HEK293 (cell line): ENCODE results near the gene SP9.
A peak's percentile ranks its signal among the peaks of the same experiment; 100 is the strongest.

Source experiments
- CTCF ChIA-PET: fragments of 350-600 bp; formaldehyde crosslinking; extraction: SDS; loops from one replicate; lab custom pipeline; 2021; ENCODE audit warnings: antibody characterized with exemption; lab: Yijun Ruan, JAX
- POLR2A ChIA-PET: fragments of 300-600 bp; formaldehyde crosslinking; extraction: SDS; loops from one replicate; lab custom pipeline; 2020; ENCODE audit warnings: antibody characterized with exemption, inconsistent platforms; lab: Yijun Ruan, JAX
- H3K27ac ChIP-seq: fragments of 200-500 bp; sonication (Bioruptor generic); 2 replicates; pipeline ENCODE4 v1.5.1; 2014; ENCODE audit warnings: low read depth, low read length, control low read depth, inconsistent platforms; ENCODE audit errors: extremely low read depth
- H3K36me3 ChIP-seq, 2 experiments: fragments of 200-500 bp in 1 of 2; sonication (Bioruptor generic) in 1 of 2; 1 replicate in 1 of 2; 2 replicates in 1 of 2; pipeline ENCODE4 v1.5.1; 2014 to 2017; ENCODE audit warnings: inconsistent platforms in 2 of 2, low read length in 2 of 2; ENCODE audit not compliant: control insufficient read depth in 2 of 2, insufficient read depth in 1 of 2
- H3K4me1 ChIP-seq: fragments of 200-500 bp; sonication (Bioruptor generic); 2 replicates; pipeline ENCODE4 v1.5.1; 2014; ENCODE audit warnings: mild to moderate bottlenecking, low read length, inconsistent platforms; ENCODE audit not compliant: control insufficient read depth, insufficient read depth
- H3K4me3 ChIP-seq: 2 replicates; pipeline ENCODE4 v1.5.1; 2011; ENCODE audit warnings: low read depth, mild to moderate bottlenecking, control low read depth, low read length, moderate library complexity
- H3K9me3 ChIP-seq: fragments of 200-500 bp; sonication (Bioruptor generic); 2 replicates; pipeline ENCODE4 v1.5.1; 2014; ENCODE audit warnings: low read depth, low read length, inconsistent platforms; ENCODE audit not compliant: control insufficient read depth, insufficient read depth
- ATF2 ChIP-seq: fragments of 450-650 bp; formaldehyde crosslinking; IDR thresholded peaks from 2 replicates; pipeline ENCODE4 v1.5.1; 2016; ENCODE audit warnings: missing biosample characterization, missing genetic modification characterization, low read depth
- GFI1B ChIP-seq: fragments of 450-650 bp; formaldehyde crosslinking; IDR thresholded peaks from 2 replicates; pipeline ENCODE4 v1.5.1; 2016; ENCODE audit warnings: missing biosample characterization, missing genetic modification characterization
- GLI2 ChIP-seq: fragments of 450-650 bp; formaldehyde crosslinking; IDR thresholded peaks from 2 replicates; pipeline ENCODE4; 2017; ENCODE audit warnings: missing biosample characterization, missing genetic modification characterization, low read depth, borderline replicate concordance
- GLIS2 ChIP-seq: fragments of 450-650 bp; formaldehyde crosslinking; IDR thresholded peaks from 2 replicates; pipeline ENCODE4 v1.5.1; 2016; ENCODE audit warnings: missing biosample characterization, missing genetic modification characterization
- KLF10 ChIP-seq: fragments of 450-650 bp; IDR thresholded peaks from 2 replicates; pipeline ENCODE4 v1.5.1; 2018; ENCODE audit warnings: missing biosample characterization, mild to moderate bottlenecking, missing genetic modification characterization
- KLF8 ChIP-seq: fragments of 450-650 bp; formaldehyde crosslinking; IDR thresholded peaks from 2 replicates; pipeline ENCODE4 v1.5.1; 2016; ENCODE audit warnings: missing biosample characterization, missing genetic modification characterization
- KLF9 ChIP-seq: fragments of 450-650 bp; formaldehyde crosslinking; IDR thresholded peaks from 2 replicates; pipeline ENCODE4 v1.5.1; 2016; ENCODE audit warnings: missing biosample characterization, missing genetic modification characterization, low read depth
- OSR2 ChIP-seq: fragments of 450-650 bp; formaldehyde crosslinking; IDR thresholded peaks from 2 replicates; pipeline ENCODE4 v1.5.1; 2016; ENCODE audit warnings: missing biosample characterization, missing genetic modification characterization
- OVOL3 ChIP-seq: fragments of 450-650 bp; formaldehyde crosslinking; IDR thresholded peaks from 2 replicates; pipeline ENCODE4 v1.5.1; 2016; ENCODE audit warnings: missing biosample characterization, missing genetic modification characterization
- SCRT2 ChIP-seq: fragments of 450-650 bp; formaldehyde crosslinking; IDR thresholded peaks from 2 replicates; pipeline ENCODE4 v1.5.1; 2016; ENCODE audit warnings: missing biosample characterization, missing genetic modification characterization
- SP2 ChIP-seq: fragments of 450-650 bp; formaldehyde crosslinking; IDR thresholded peaks from 2 replicates; pipeline ENCODE4 v1.5.1; 2016; ENCODE audit warnings: missing biosample characterization, missing genetic modification characterization
- ZBTB26 ChIP-seq: fragments of 450-650 bp; formaldehyde crosslinking; optimal IDR thresholded peaks from 2 replicates; pipeline ENCODE3; 2016; ENCODE audit warnings: missing biosample characterization, mild to moderate bottlenecking, missing genetic modification characterization
- ZBTB44 ChIP-seq: fragments of 450-650 bp; IDR thresholded peaks from 2 replicates; pipeline ENCODE4 v1.5.1; 2018; ENCODE audit warnings: missing biosample characterization, mild to moderate bottlenecking, missing genetic modification characterization
- ZNF132 ChIP-seq: fragments of 450-650 bp; formaldehyde crosslinking; IDR thresholded peaks from 2 replicates; pipeline ENCODE4 v1.5.1; 2017; ENCODE audit warnings: missing biosample characterization, missing genetic modification characterization, borderline replicate concordance
- ZNF211 ChIP-seq: fragments of 450-650 bp; formaldehyde crosslinking; IDR thresholded peaks from 2 replicates; pipeline ENCODE4 v1.5.1; 2016; ENCODE audit warnings: low read depth, missing biosample characterization, missing genetic modification characterization
- ZNF223 ChIP-seq: fragments of 450-650 bp; formaldehyde crosslinking; IDR thresholded peaks from 2 replicates; pipeline ENCODE4 v1.5.1; 2016; ENCODE audit warnings: missing biosample characterization, missing genetic modification characterization
- ZNF37A ChIP-seq: fragments of 450-650 bp; IDR thresholded peaks from 2 replicates; pipeline ENCODE4 v1.5.1; 2018; ENCODE audit warnings: missing biosample characterization, missing genetic modification characterization
- ZNF530 ChIP-seq: fragments of 450-650 bp; formaldehyde crosslinking; IDR thresholded peaks from 2 replicates; pipeline ENCODE4 v1.5.1; 2016; ENCODE audit warnings: low read depth, missing biosample characterization, missing genetic modification characterization
- ZNF560 ChIP-seq: fragments of 450-650 bp; formaldehyde crosslinking; IDR thresholded peaks from 2 replicates; pipeline ENCODE4 v1.5.1; 2017; ENCODE audit warnings: missing biosample characterization, missing genetic modification characterization, borderline replicate concordance
- ZNF623 ChIP-seq: fragments of 450-650 bp; formaldehyde crosslinking; IDR thresholded peaks from 2 replicates; pipeline ENCODE4 v1.5.1; 2016; ENCODE audit warnings: missing biosample characterization, missing genetic modification characterization
- ZNF658 ChIP-seq: fragments of 450-650 bp; formaldehyde crosslinking; IDR thresholded peaks from 2 replicates; pipeline ENCODE4; 2016; ENCODE audit warnings: missing biosample characterization, missing genetic modification characterization
- ZNF660 ChIP-seq: fragments of 450-650 bp; IDR thresholded peaks from 2 replicates; pipeline ENCODE4 v1.5.1; 2018; ENCODE audit warnings: missing biosample characterization, mild to moderate bottlenecking, missing genetic modification characterization
- ZNF677 ChIP-seq: fragments of 450-650 bp; IDR thresholded peaks from 2 replicates; pipeline ENCODE4 v1.5.0; 2018; ENCODE audit warnings: missing biosample characterization, mild to moderate bottlenecking, missing genetic modification characterization, moderate library complexity
- ZNF707 ChIP-seq: fragments of 450-650 bp; formaldehyde crosslinking; IDR thresholded peaks from 2 replicates; pipeline ENCODE4 v1.5.1; 2016; ENCODE audit warnings: missing biosample characterization, missing genetic modification characterization
- ZSCAN23 ChIP-seq: fragments of 450-650 bp; formaldehyde crosslinking; IDR thresholded peaks from 2 replicates; pipeline ENCODE4 v1.5.1; 2016; ENCODE audit warnings: missing biosample characterization, missing genetic modification characterization
- TF ChIP-seq, protein P1 (sequence below): fragments of 450-650 bp; formaldehyde crosslinking; IDR thresholded peaks from 2 replicates; pipeline ENCODE4 v1.5.1; 2017; ENCODE audit warnings: missing biosample characterization, missing genetic modification characterization
- TF ChIP-seq, protein P2 (sequence below): fragments of 450-650 bp; formaldehyde crosslinking; IDR thresholded peaks from 2 replicates; pipeline ENCODE4 v1.5.1; 2016; ENCODE audit warnings: missing biosample characterization, missing genetic modification characterization

SP9 gene

GRCh38 chr2:174312581-174313234, 22.0 kb upstream of the SP9 start:
- H3K4me3 ChIP-seq = no peak overlapping the region
- POLR2A ChIA-PET = interaction anchor here (0.6 kb wide), 1 partner anchor 53 kb away, joined by 4 read pairs; no protein-coding TSS in a partner anchor
- H3K36me3 ChIP-seq = no peaks in the 10 kb centered on the region
- CTCF ChIA-PET = no interaction called here
- no peak overlapping the region for H3K27ac ChIP-seq
- H3K9me3 ChIP-seq = no peaks in the 10 kb centered on the region
- TF ChIP-seq ZSCAN23 = no peak
- peak; percentile 29; the same call in 1 of the 2 replicates for TF ChIP-seq SCRT2 (tag by site-specific recombination)
- TF ChIP-seq ZBTB44 (tag by site-specific recombination) = 0 out of 2 replicates have a peak, but pooled peaks have one; percentile 35
- TF ChIP-seq ZNF660 (tag by site-specific recombination) = 0 out of 2 replicates have a peak, but pooled peaks have one; percentile 33
- TF ChIP-seq GLI2 (tag by site-specific recombination) = 0 out of 2 replicates have a peak, but pooled peaks have one; percentile 10
- TF ChIP-seq ATF2 (tag by site-specific recombination) = peak; percentile 85
- TF ChIP-seq, protein P1, sequence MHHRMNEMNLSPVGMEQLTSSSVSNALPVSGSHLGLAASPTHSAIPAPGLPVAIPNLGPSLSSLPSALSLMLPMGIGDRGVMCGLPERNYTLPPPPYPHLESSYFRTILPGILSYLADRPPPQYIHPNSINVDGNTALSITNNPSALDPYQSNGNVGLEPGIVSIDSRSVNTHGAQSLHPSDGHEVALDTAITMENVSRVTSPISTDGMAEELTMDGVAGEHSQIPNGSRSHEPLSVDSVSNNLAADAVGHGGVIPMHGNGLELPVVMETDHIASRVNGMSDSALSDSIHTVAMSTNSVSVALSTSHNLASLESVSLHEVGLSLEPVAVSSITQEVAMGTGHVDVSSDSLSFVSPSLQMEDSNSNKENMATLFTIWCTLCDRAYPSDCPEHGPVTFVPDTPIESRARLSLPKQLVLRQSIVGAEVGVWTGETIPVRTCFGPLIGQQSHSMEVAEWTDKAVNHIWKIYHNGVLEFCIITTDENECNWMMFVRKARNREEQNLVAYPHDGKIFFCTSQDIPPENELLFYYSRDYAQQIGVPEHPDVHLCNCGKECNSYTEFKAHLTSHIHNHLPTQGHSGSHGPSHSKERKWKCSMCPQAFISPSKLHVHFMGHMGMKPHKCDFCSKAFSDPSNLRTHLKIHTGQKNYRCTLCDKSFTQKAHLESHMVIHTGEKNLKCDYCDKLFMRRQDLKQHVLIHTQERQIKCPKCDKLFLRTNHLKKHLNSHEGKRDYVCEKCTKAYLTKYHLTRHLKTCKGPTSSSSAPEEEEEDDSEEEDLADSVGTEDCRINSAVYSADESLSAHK = no peak
- peak; percentile 40; the same call in 1 of the 2 replicates for TF ChIP-seq ZNF37A (tag by site-specific recombination)
- 0 out of 2 replicates have a peak, but pooled peaks have one; percentile 13 for TF ChIP-seq OSR2 (tag by site-specific recombination)
- 0 out of 2 replicates have a peak, but pooled peaks have one; percentile 24 for TF ChIP-seq KLF10 (tag by site-specific recombination)
- no peak for TF ChIP-seq KLF8 (tag by site-specific recombination)
- TF ChIP-seq, all 188 proteins: peak for 8
- no peaks in the 10 kb centered on the region for H3K4me1 ChIP-seq

- CTCF ChIA-PET = interaction anchor here (0.7 kb wide), 1 partner anchor 921 kb away, joined by 3 read pairs; no protein-coding TSS in a partner anchor
- no peaks in the 10 kb centered on the region for H3K36me3 ChIP-seq
- no peak for TF ChIP-seq ZNF658 (tag by site-specific recombination)
- no peak for TF ChIP-seq ZBTB26 (tag by site-specific recombination)
- TF ChIP-seq ZNF223 (tag by site-specific recombination) = no peak
- TF ChIP-seq ZNF560 (tag by site-specific recombination) = no peak
- TF ChIP-seq, protein P2, sequence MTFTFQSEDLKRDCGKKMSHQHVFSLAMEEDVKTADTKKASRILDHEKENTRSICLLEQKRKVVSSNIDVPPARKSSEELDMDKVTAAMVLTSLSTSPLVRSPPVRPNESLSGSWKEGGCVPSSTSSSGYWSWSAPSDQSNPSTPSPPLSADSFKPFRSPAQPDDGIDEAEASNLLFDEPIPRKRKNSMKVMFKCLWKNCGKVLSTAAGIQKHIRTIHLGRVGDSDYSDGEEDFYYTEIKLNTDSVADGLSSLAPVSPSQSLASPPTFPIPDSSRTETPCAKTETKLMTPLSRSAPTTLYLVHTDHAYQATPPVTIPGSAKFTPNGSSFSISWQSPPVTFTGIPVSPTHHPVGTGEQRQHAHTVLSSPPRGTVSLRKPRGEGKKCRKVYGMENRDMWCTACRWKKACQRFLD (tag by site-specific recombination) = no peak
- no peak for TF ChIP-seq SP2 (tag by site-specific recombination)
- TF ChIP-seq GLI2 (tag by site-specific recombination) = no peak
- no peak for TF ChIP-seq ZNF211 (tag by site-specific recombination)
- TF ChIP-seq GFI1B (tag by site-specific recombination) = no peak
- no peak for TF ChIP-seq GLIS2 (tag by site-specific recombination)
- no peak for TF ChIP-seq ZNF707
- no peak for TF ChIP-seq ZNF530 (tag by site-specific recombination)
- no peak for TF ChIP-seq KLF9 (tag by site-specific recombination)
- TF ChIP-seq ZNF132 (tag by site-specific recombination) = no peak
- TF ChIP-seq ZNF677 (tag by site-specific recombination) = no peak
- TF ChIP-seq OVOL3 = no peak
- TF ChIP-seq ZNF623 (tag by site-specific recombination) = no peak
- TF ChIP-seq, all 188 proteins: peak for 0
- Histone ChIP-seq H3K4me1 (no peaks in the 10 kb centered on the region), H3K9me3 (no peaks in the 10 kb centered on the region), H3K4me3 (no peak overlapping the region), H3K27ac (no peak overlapping the region)
- POLR2A ChIA-PET = no interaction called here
Observed at GRCh38 chr2:174322149-174322548, 12.6 kb upstream of the SP9 start.
